GM12892 (cell line): ENCODE measurements around the gene NTN5. TPM values are rescaled to one million over a fixed set of nuclear protein-coding genes. Genes with fewer than 3 reads are reported as not detected.
"Not testable (repeated sequence)": the region's sequence is repeated elsewhere in the genome, so short reads cannot be mapped to it uniquely, and the experiment has no call there.

Experiments
- DNase-seq: peaks from one replicate; pipeline ENCODE4 v3.0.0; 2011; ENCODE audit not compliant: insufficient read length
- FAIRE-seq: peaks from 2 replicates; lab custom pipeline; 2011; peaks lifted over from hg19 to GRCh38; lab: Jason Lieb, UNC
- POLR2A ChIP-seq: IDR thresholded peaks from 2 replicates; pipeline ENCODE4 v1.6.1; 2011; ENCODE audit warnings: low read depth, low read length, control low read depth
- POLR2AphosphoS5 ChIP-seq: IDR thresholded peaks from 2 replicates; pipeline ENCODE4 v1.6.1; 2011; ENCODE audit warnings: low read depth, low read length, control low read depth
- TAF1 ChIP-seq: IDR thresholded peaks from 2 replicates; pipeline ENCODE4 v1.6.1; 2011; ENCODE audit warnings: low read depth, mild to moderate bottlenecking, control low read depth, low read length, borderline replicate concordance
- polyA plus RNA-seq: library from polyadenylated mRNA; unstranded; fragments of >200 nt; gene quantifications from one replicate; pipeline ENCODE4 v1.2.1, GENCODE V29; 2012; ENCODE audit warnings: missing spikeins, inconsistent platforms; ENCODE audit not compliant: missing spikeins

Gene NTN5
- not detected for polyA plus RNA-seq

GRCh38 chr19:48672994-48673393 is at the start of gene NTN5:
Gene NTN5 (minus strand): TSS chr19:48673017. CDS start chr19:48670986, 2,031 bp downstream.
- no peak for TF ChIP-seq TAF1
- TF ChIP-seq POLR2AphosphoS5, result no peak
- no peak for TF ChIP-seq POLR2A
- DNase-seq, result no peak
- FAIRE-seq, result no peak

DNA sequence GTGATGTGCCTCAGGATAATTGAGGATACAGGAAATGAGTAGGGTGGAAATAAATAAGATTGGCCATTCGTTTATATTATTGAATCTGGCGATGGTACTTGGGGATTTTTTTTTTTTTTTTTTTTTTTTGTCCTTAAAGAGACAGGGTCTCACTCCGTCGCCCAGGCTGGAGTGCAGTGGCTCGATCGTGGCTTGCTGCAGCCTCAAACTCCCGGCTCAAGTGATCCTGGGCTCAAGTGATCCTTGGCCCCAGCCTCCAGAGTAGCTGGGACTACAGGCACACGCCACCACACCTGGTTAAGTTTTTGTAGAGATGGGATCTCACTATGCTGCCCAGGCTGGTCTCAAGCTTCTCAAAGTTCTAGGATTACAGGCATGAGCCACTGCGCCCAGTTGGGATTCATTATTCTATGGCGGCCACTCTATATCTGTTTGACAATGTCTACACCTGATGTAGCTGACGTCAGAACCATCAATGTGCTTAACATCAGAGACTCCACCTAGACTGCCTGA is 49.4 kb upstream of the NTN5 start:
- DNase-seq (no peak), FAIRE-seq (no peak)
- no peak for TF ChIP-seq POLR2AphosphoS5
- no peak for TF ChIP-seq TAF1
- no peak for TF ChIP-seq POLR2A

GRCh38 chr19:48720613-48721296 is 47.9 kb upstream of the NTN5 start:
- peak; percentile 98 for FAIRE-seq
- TF ChIP-seq POLR2AphosphoS5 (no peak), POLR2A (peak; percentile 47; the same call in 1 of the 2 replicates)
- peak; percentile 97 for DNase-seq

DNA sequence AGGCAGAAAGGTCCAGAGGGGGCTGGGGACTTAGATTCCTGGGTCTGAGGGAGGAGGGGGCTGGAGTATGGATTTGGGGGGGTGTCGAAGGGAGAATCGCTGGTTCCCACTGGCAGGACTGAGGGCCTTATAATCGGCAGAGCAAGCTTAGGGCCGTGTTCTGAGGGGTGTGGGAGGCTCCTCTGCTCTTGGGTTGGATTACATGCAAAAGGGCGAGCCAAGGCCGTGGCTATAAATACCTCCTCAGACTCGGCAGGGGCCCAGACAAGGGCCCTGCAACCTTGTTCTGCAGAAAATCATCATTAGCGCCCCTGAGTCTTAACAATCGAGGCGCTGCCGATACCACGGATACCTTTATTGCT is 47.4 kb upstream of the NTN5 start:
- FAIRE-seq (no peak), DNase-seq (no peak)
- TF ChIP-seq POLR2A (no peak), TAF1 (no peak), POLR2AphosphoS5 (no peak)

- DNase-seq, result no peak
- TF ChIP-seq TAF1 (no peak), POLR2AphosphoS5 (no peak), POLR2A (no peak)
- no peak for FAIRE-seq
Measured at GRCh38 chr19:48719263-48720171, 46.7 kb upstream of the NTN5 start, which contains the start of gene MAMSTR. Gene MAMSTR (minus strand): TSS chr19:48719725. CDS start chr19:48719031, 694 bp downstream.

GRCh38 chr19:48718711-48719231 is 46.0 kb upstream of the NTN5 start:
- DNase-seq (no peak), FAIRE-seq (no peak)
- no peak for TF ChIP-seq POLR2A
- TF ChIP-seq TAF1, result no peak

DNA sequence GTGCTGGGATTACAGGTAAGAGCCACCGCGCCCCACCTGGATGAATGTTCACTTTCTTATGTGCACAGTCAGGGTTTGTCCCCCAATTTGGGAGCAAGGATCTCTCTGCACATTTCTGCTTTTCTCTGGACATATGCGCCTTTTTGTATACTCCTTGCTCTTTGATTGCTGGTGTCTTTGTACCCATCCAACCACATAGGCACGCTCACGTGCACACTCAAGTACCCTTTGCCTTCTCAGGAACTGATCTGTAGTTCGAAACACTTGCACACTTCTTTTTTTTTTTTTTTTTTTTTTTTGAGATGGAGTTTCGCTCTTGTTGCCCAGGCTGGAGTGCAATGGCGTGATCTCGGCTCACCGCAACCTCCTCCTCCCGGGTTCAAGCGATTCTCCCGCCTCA is 45.3 kb upstream of the NTN5 start:
- not testable (repeated sequence) for FAIRE-seq, DNase-seq

- DNase-seq, result no peak
- no peak for FAIRE-seq
- TF ChIP-seq POLR2A (no peak), TAF1 (no peak), POLR2AphosphoS5 (no peak)
Measured at GRCh38 chr19:48716562-48717291, 43.9 kb upstream of the NTN5 start.

- DNase-seq (no peak), FAIRE-seq (no peak)
- TF ChIP-seq TAF1, result no peak
- TF ChIP-seq POLR2AphosphoS5, result no peak
- no peak for TF ChIP-seq POLR2A
Measured at GRCh38 chr19:48715681-48716171, 42.9 kb upstream of the NTN5 start.

DNA sequence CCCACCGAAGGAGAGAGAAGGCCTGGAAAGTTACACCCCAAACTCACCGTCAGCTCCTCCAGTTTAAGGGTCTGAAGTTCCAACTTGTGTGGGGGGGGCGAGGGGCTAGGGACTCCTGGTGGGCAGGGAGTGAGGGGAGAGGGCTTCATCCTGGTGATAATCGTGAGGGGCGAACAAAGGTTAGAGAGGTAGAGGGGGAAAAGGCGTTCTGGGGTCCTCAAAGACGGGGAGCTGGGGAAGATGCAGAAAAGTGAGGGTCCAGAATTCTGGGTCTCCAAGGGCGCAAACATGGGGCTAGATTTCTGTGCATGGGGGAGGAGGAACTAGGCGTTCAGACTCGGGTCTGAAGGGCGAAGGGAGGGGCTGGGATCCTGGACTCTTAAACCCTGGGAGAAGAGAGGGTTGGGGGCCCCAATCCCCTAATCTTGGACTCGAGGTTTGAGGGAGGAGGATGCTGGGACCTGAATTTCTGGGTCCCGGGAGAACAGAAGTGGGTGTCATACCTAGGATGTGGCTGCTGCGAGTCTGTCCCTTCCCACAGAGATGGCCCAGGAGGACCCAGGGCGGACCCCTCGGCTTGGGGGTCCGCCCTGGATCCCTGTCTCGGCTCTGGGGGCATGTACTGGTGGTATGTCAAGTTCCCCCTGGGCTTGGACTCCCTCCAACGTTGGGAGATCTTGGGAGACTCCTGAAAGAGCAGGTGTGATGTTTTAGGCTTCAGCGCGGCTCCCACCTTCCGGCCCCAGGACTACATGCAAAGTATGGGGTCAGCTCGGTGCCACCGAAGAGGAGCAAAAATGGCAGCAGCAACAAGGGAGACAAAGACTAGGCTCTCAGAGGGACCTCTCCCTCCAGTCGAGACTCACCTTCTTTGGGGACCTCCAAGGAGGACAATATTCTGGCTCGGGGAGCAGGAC is 42.2 kb upstream of the NTN5 start:
- peak; percentile 53 for FAIRE-seq
- DNase-seq, result no peak
- no peak for TF ChIP-seq TAF1
- no peak for TF ChIP-seq POLR2AphosphoS5
- no peak for TF ChIP-seq POLR2A
